ENCODE data around the gene ATG9B.

The ATG9B gene

DNA sequence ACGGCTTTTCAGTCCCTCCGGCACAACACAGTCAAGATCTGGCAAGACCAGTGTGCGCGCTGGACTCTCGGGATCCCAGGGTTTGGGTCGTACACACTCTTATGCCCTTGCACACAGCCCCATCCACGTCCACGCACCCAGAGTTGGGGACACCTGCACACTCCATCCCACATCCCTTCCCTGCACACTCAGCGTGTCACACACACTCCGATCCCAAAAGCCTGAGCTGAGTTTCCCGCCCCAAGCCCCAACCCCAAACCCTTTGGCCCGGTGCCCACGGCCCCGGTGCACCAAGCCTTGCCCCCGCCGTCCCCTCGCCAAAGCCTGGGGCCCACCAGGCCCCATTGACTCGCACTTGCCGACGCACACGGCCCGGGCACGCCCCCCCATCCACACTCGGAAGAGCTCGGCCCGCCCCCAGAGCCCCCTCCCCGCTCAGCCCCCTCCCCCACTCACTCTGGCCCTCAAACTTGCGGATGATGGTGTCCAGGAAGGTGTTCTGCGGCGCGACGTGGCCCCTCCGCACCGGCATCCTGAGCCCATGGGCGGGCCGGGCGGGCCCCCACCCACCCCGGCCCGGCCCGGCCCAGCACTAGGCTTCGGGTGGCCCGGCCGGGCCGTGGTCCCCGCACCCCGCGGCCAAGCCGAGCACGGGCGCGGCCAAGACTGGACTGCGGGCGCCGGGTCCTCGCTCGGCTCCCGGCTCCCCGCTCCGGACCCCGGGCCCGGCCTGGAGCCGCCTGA is 46.7 kb downstream of the ATG9B start:
- no peak for DNase-seq

- peak; percentile 86 for DNase-seq
Observed at GRCh38 chr7:150976529-150977381, 47.5 kb downstream of the ATG9B start.

- DNase-seq: no peak
Observed at GRCh38 chr7:150975536-150976319, 48.6 kb downstream of the ATG9B start.

DNA sequence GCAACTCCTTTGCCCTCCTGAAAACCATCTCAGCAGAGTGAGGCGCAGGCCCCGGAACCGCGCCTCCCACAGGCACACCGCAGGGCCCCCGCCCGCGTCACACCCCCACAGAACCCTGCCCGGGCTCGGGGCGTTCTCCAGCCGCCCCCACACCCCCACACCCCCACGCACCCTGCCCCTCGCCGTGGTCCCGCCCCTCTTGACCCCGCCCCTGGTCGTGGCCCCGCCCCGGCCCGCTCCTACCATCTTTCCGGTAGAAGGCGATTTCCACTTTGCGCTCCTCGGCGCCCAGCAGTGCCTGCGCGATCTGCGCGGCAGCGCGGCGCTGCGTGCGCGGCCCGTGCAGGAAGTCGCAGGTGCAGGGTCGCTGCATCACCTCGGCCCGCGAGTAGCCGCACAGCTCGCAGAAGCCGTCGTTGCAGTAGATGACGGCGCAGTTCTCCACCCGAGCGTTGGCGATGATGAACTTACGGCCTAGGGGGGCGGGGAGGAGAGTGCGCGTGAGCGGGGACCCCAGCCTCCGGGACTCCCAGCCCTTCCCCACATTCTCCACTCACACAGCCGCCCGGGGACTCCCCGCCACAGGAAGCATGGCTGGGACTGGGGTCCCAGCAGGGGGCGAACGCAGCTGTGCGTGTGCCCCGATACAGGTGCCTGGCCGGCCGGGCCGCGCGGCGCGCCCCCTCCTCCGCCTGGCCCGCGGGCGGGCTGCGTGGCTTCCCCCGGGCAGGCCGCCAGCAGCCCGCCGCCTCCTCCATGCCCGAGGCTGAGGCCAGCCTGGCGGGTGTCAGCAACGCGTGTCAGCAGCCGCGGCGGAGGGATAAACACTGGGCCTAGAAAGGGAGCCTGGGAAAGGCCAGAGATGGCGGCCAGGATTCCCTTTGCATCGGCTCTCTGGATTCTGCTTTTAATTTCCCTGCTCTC is 49.6 kb downstream of the ATG9B start:
- DNase-seq: no peak

GRCh38 chr7:150973571-150974451 is 50.5 kb downstream of the ATG9B start:
- peak; percentile 86 for DNase-seq

- no peak for DNase-seq
Observed at GRCh38 chr7:150972741-150973140, 51.6 kb downstream of the ATG9B start.

DNA sequence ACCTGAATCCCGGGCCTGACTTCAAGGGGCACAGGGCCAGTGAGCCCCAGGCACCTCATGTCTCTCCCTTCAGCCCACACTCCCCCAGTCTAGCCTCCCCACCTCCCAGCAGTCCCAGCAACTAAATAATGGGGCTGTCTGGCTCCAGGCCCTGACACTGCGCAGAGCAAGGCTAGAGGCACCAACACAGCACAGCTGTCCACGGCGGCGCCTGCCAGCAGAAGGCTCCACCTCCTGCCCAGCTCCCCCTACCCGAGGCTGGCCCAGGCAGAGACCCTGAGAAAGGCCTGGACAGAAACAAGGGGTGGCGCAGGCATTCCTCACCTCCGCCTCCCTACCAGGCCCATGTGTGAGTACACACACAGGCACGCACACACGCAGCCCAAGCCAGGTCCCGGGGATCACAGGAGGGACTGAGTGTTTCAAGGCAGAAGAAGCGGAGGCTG is 52.2 kb downstream of the ATG9B start:
- DNase-seq: no peak

DNA sequence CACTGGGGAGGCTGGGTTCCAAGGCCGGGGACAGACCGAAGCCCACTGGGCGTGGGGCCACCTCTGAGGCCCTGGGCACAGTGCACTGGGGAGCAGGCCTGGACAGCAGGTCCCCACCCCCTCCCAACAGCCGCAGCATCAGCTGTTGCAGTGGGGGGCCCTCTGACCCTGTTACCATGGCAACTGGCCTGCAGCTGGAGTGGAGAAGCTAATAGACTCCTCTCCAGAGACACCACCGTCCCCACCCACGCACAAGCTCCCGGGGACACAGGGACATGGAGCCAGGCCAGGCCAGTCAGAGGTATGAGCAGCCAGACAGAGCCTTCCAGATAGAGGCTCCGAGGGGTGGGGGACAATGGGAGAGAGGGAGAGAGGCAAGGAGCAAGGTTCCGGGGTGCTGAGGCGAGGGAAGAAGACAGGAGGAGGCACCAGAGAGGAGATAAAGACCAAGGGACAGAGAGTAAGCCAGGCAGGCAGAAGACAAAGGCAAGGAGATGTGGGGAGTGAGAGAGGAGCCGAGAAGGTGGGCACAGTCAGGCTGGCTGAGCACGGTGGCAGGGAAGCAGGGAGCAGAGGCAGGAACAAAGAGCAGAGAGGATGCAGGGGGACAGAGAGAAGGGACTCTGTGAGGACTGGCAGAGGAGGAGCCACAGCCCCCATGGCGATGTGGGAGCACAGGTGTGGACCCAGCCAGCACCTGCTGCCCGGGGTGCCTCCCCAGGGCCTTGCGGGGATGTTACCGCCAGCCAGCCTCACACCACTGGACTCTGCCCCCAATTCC is 52.9 kb downstream of the ATG9B start:
- DNase-seq: no peak

GRCh38 chr7:150970424-150970823 is 53.9 kb downstream of the ATG9B start:
- DNase-seq: no peak

DNA sequence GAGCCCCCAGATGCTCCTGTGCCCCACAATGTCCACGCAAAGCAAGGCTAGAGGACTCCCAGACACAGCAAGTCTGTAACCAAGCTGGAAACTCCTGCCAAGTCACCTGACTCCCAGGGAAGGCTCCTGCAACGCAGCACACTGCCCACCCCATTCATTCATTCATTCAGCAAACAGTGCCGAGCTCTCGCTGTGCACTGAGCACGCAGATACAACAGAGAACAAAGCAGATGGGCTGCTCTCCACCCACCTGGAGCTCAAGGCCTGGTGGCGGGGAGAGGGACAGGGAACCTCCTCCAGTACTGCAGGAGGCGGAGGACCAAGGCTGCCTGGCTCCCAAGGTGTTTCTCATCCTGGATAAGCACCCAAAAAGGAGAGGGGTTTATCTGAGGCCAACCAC is 54.8 kb downstream of the ATG9B start:
- DNase-seq: peak; percentile 46

GRCh38 chr7:150968734-150969372 is 55.4 kb downstream of the ATG9B start:
- DNase-seq: no peak

DNA sequence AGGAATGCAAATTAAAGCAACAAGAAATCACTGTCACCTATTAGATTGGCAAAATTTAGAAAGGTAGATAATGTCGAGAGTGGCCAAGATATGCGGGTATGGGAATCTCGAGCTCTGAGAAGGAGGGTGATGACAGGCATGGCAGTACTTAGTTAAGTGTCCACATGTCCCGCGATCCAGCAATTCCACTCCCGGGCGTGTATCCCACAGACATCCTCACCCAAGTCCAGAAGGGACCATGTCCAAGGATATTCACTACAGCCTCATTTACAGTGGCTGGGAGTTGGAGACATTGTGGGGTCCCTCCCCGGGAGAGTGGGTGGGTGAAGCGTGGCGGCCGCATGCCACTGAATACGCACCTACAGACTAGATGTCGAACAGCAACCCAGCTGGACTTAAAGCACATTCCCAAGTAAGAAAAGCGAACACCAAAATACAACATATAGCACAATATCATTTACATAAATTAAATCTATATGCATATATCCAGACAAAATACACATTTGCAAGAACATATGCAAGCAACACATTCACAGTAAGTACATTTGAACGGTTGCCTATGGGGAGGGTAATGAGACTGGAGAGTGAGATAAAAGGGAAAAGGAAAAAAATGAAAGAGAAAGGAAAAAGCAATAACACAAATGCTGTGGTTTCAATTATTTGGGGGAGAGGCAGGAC is 56.1 kb downstream of the ATG9B start:
- DNase-seq: no peak

DNA sequence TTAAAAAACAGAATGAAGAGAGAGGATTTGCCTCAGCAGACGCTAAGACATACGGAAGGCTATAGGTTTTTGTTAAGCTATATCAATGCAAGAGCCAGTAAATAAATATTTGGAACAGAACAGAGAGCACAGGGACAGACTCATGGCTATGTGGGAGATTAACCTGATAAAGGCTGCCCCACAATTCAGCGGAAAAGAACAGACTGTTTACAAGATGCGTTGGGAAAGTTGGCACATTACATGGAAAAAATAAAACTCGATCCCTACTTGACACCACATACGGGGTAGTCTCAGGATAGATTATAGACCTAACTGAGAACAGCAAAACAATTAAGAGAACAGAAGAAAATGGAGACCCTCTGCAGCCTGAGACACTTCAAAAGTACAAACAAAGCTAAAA is 56.9 kb downstream of the ATG9B start:
- DNase-seq: no peak

DNA sequence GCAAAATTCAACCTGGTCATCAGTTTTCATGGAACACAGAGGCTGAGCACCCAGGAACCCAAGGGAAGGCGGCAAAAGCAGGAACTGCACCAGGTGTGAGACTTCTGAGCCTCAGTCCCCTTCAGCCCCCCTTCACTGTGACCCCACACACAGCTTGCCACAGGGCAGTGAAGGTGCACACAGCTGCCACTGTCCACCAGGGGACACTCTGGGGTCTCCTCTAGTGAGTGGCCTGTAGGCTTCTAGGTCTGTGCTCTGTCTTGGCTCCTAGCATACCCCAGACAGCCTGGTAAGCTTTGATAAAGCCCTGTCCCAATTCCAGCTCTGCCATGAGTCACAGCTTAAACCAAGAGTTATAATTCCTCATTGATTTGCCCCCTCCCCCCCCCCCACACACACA is 58.3 kb downstream of the ATG9B start:
- no peak for DNase-seq

GRCh38 chr7:150965273-150965830 is 58.9 kb downstream of the ATG9B start:
- DNase-seq: no peak

Data from NCI-H510A (cell line).